WTC11 (cell line): Measurements from ENCODE around the gene RALBP1. TPM values are rescaled to one million over a fixed set of nuclear protein-coding genes. Genes with fewer than 3 reads are reported as not detected.
"Not testable (repeated sequence)": the region's sequence is repeated elsewhere in the genome, so short reads cannot be mapped to it uniquely, and the experiment has no call there.

Experiments used
- ATAC-seq: fragments of 200-7000 bp; cut with Tn5 transposase; 2 replicates; pipeline ENCODE4 v1.10.0; 2021; ENCODE audit warnings: mild to moderate bottlenecking, moderate library complexity
- CTCF ChIA-PET: fragments of 300-600 bp; sonication (Branson Sonifier 250); formaldehyde crosslinking; loops from one replicate; lab custom pipeline; 2021; ENCODE audit warnings: antibody characterized with exemption; lab: Charles Lee
- POLR2A ChIA-PET: fragments of 350-600 bp; sonication (Branson Sonifier 250); formaldehyde crosslinking; loops from one replicate; lab custom pipeline; 2021; ENCODE audit warnings: antibody characterized with exemption; lab: Charles Lee
- DNase-seq: peaks from one replicate; pipeline ENCODE4 v3.0.0; 2021; ENCODE audit warnings: low spot score
- H3K27ac Mint-ChIP-seq: 2 replicates; pipeline ENCODE4 v1.8.0; 2021; ENCODE audit warnings: mixed read lengths
- H3K27me3 Mint-ChIP-seq: 2 replicates; pipeline ENCODE4 v1.8.0; 2021; ENCODE audit warnings: low read depth, mild to moderate bottlenecking, moderate library complexity, mixed read lengths
- H3K36me3 Mint-ChIP-seq: 2 replicates; pipeline ENCODE4 v1.8.0; 2021; ENCODE audit warnings: mixed read lengths
- H3K4me1 Mint-ChIP-seq: 2 replicates; pipeline ENCODE4 v1.8.0; 2022; ENCODE audit warnings: mixed read lengths
- H3K4me3 Mint-ChIP-seq: 2 replicates; pipeline ENCODE4 v1.8.0; 2021; ENCODE audit warnings: mild to moderate bottlenecking, moderate library complexity, mixed read lengths
- H3K9me3 Mint-ChIP-seq: 2 replicates; pipeline ENCODE4 v1.8.0; 2021; ENCODE audit warnings: mixed read lengths
- ATF1 ChIP-seq: sonication (generic); formaldehyde crosslinking; IDR thresholded peaks from 2 replicates; pipeline ENCODE4 v1.8.1; 2023; ENCODE audit warnings: mild to moderate bottlenecking, moderate library complexity, missing genetic modification reagents
- CDX4 ChIP-seq: fragments of 250-450 bp; sonication (Bioruptor Pico); IDR thresholded peaks from 2 replicates; pipeline ENCODE4 v1.9.0; 2021; ENCODE audit warnings: moderate library complexity, mild to moderate bottlenecking, inconsistent platforms, borderline replicate concordance
- GRHL2 ChIP-seq: fragments of 250-450 bp; sonication (Bioruptor Pico); IDR thresholded peaks from 2 replicates; pipeline ENCODE4 v1.8.0; 2022; ENCODE audit warnings: mild to moderate bottlenecking, moderate library complexity; ENCODE audit not compliant: insufficient replicate concordance, severe bottlenecking
- NFYB ChIP-seq: sonication (generic); formaldehyde crosslinking; conservative IDR thresholded peaks from 2 replicates; pipeline ENCODE4 v1.8.0; 2022; ENCODE audit warnings: low read depth, missing genetic modification reagents
- NR1H2 ChIP-seq: sonication (generic); formaldehyde crosslinking; IDR thresholded peaks from 2 replicates; pipeline ENCODE4 v1.9.0; 2021; ENCODE audit warnings: mild to moderate bottlenecking, moderate library complexity, missing genetic modification reagents
- PRRX2 ChIP-seq: fragments of 250-450 bp; sonication (Bioruptor Pico); IDR thresholded peaks from 2 replicates; pipeline ENCODE4 v1.8.0; 2021; ENCODE audit warnings: mild to moderate bottlenecking
- RORB ChIP-seq: fragments of 250-450 bp; sonication (Bioruptor Pico); IDR thresholded peaks from 2 replicates; pipeline ENCODE4 v1.9.0; 2021; ENCODE audit warnings: mild to moderate bottlenecking
- SMAD4 ChIP-seq: sonication (generic); formaldehyde crosslinking; IDR thresholded peaks from 2 replicates; pipeline ENCODE4 v1.8.0; 2022; ENCODE audit warnings: mild to moderate bottlenecking, missing genetic modification reagents
- SP1 ChIP-seq: sonication (generic); formaldehyde crosslinking; conservative IDR thresholded peaks from 2 replicates; pipeline ENCODE4 v1.8.1; 2022; ENCODE audit warnings: missing genetic modification reagents
- TP53 ChIP-seq: sonication (generic); formaldehyde crosslinking; IDR thresholded peaks from 2 replicates; pipeline ENCODE4 v1.8.1; 2023; ENCODE audit warnings: mild to moderate bottlenecking, missing genetic modification reagents
- ZBTB21 ChIP-seq: sonication (generic); formaldehyde crosslinking; IDR thresholded peaks from 2 replicates; pipeline ENCODE4 v1.8.1; 2023; ENCODE audit warnings: mild to moderate bottlenecking, missing genetic modification reagents, borderline replicate concordance
- ZBTB43 ChIP-seq: sonication (generic); formaldehyde crosslinking; IDR thresholded peaks from 2 replicates; pipeline ENCODE4 v1.8.1; 2023; ENCODE audit warnings: mild to moderate bottlenecking, missing genetic modification reagents
- ZNF121 ChIP-seq: sonication (generic); formaldehyde crosslinking; IDR thresholded peaks from 2 replicates; pipeline ENCODE4 v1.8.0; 2023; ENCODE audit warnings: missing genetic modification reagents
- ZNF138 ChIP-seq: sonication (generic); formaldehyde crosslinking; conservative IDR thresholded peaks from 2 replicates; pipeline ENCODE4 v1.8.1; 2022; ENCODE audit warnings: mild to moderate bottlenecking, moderate library complexity, missing genetic modification reagents
- ZNF232 ChIP-seq: sonication (generic); formaldehyde crosslinking; IDR thresholded peaks from 2 replicates; pipeline ENCODE4 v1.8.0; 2022; ENCODE audit warnings: mild to moderate bottlenecking, missing genetic modification reagents
- ZNF263 ChIP-seq: sonication (generic); formaldehyde crosslinking; IDR thresholded peaks from 2 replicates; pipeline ENCODE4 v1.8.1; 2022; ENCODE audit warnings: low read depth, mild to moderate bottlenecking, moderate library complexity, missing genetic modification reagents
- ZNF416 ChIP-seq: fragments of 250-450 bp; sonication (Bioruptor Pico); IDR thresholded peaks from 2 replicates; pipeline ENCODE4 v1.9.0; 2021; ENCODE audit warnings: mild to moderate bottlenecking, inconsistent platforms
- ZNF423 ChIP-seq: fragments of 250-450 bp; sonication (Bioruptor Pico); IDR thresholded peaks from 2 replicates; pipeline ENCODE4 v2.1.2; 2022; ENCODE audit warnings: mild to moderate bottlenecking, moderate library complexity
- total RNA-seq: library from RNA; stranded (reverse); gene quantifications from 3 replicates; pipeline ENCODE4 v1.2.3, GENCODE V29; 2021
- TF ChIP-seq, protein P1 (sequence below): sonication (generic); formaldehyde crosslinking; IDR thresholded peaks from 2 replicates; pipeline ENCODE4 v1.8.0; 2022; ENCODE audit warnings: mild to moderate bottlenecking, missing genetic modification reagents
- TF ChIP-seq, protein P2 (sequence below): sonication (generic); formaldehyde crosslinking; conservative IDR thresholded peaks from 2 replicates; pipeline ENCODE4 v1.8.1; 2022; ENCODE audit warnings: mild to moderate bottlenecking, missing genetic modification reagents
- TF ChIP-seq, protein P3 (sequence below): sonication (generic); formaldehyde crosslinking; IDR thresholded peaks from 2 replicates; pipeline ENCODE4 v1.8.0; 2022; ENCODE audit warnings: missing genetic modification reagents
- TF ChIP-seq, protein P4 (sequence below): sonication (generic); formaldehyde crosslinking; IDR thresholded peaks from 2 replicates; pipeline ENCODE4 v1.8.1; 2023; ENCODE audit warnings: mild to moderate bottlenecking, moderate library complexity, missing genetic modification reagents

Gene RALBP1
- total RNA-seq, 1 experiment from 2014 or later, result 69.3 TPM

DNA sequence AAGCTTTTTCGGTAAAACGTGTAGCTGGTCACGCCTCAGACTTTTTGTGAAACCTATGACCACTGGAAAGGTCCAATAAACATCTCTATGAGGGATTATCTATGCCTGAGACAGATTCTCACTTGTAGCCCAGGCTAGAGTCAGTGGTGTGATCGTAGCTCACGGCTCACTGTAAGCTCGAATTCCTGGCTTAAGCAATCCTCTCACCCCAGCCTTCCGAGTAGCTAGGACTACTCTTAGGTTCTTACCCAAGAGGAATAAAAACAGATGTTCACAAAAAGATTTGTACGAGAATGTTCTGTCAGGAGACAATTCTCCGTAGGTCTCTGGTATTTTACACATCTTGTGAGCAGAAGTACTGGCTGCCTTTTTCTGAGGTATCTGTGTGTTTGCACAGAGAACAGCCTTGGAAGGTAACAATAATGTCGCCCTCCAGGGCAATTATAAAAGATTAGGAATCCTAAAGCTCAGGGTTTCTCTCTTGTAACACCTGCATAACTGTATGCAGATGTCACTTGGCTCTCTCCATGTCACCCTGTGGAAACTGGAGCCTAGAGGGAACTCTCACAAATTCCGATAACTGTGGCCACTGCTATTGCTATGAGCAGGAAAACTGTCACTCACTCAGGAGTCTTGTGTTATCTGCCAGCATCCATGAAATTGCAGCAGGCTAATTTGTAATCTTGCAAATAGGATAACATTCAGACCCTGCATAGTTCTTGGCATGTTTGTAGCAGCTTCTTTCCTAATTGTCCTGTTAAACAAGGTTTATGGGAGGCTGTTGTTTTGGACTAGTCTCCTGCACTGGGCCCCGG, 25.5 kb upstream of the RALBP1 start (continued):
- TF ChIP-seq, protein P1, sequence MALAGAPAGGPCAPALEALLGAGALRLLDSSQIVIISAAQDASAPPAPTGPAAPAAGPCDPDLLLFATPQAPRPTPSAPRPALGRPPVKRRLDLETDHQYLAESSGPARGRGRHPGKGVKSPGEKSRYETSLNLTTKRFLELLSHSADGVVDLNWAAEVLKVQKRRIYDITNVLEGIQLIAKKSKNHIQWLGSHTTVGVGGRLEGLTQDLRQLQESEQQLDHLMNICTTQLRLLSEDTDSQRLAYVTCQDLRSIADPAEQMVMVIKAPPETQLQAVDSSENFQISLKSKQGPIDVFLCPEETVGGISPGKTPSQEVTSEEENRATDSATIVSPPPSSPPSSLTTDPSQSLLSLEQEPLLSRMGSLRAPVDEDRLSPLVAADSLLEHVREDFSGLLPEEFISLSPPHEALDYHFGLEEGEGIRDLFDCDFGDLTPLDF, result no peak
- TF ChIP-seq, protein P2, sequence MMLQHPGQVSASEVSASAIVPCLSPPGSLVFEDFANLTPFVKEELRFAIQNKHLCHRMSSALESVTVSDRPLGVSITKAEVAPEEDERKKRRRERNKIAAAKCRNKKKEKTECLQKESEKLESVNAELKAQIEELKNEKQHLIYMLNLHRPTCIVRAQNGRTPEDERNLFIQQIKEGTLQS (CRISPR knock-in tag), result no peak
- TF ChIP-seq NFYB (CRISPR knock-in tag) (no peak), NR1H2 (CRISPR knock-in tag) (no peak), SMAD4 (CRISPR knock-in tag) (no peak), PRRX2 (CRISPR knock-in tag) (no peak), ZNF232 (CRISPR knock-in tag) (no peak), CDX4 (CRISPR knock-in tag) (no peak), RORB (no peak)
- TF ChIP-seq, protein P3, sequence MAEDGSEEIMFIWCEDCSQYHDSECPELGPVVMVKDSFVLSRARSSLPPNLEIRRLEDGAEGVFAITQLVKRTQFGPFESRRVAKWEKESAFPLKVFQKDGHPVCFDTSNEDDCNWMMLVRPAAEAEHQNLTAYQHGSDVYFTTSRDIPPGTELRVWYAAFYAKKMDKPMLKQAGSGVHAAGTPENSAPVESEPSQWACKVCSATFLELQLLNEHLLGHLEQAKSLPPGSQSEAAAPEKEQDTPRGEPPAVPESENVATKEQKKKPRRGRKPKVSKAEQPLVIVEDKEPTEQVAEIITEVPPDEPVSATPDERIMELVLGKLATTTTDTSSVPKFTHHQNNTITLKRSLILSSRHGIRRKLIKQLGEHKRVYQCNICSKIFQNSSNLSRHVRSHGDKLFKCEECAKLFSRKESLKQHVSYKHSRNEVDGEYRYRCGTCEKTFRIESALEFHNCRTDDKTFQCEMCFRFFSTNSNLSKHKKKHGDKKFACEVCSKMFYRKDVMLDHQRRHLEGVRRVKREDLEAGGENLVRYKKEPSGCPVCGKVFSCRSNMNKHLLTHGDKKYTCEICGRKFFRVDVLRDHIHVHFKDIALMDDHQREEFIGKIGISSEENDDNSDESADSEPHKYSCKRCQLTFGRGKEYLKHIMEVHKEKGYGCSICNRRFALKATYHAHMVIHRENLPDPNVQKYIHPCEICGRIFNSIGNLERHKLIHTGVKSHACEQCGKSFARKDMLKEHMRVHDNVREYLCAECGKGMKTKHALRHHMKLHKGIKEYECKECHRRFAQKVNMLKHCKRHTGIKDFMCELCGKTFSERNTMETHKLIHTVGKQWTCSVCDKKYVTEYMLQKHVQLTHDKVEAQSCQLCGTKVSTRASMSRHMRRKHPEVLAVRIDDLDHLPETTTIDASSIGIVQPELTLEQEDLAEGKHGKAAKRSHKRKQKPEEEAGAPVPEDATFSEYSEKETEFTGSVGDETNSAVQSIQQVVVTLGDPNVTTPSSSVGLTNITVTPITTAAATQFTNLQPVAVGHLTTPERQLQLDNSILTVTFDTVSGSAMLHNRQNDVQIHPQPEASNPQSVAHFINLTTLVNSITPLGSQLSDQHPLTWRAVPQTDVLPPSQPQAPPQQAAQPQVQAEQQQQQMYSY (CRISPR knock-in tag), result no peak

- POLR2A ChIA-PET, H3K4me1 Mint-ChIP-seq, H3K4me3 Mint-ChIP-seq, H3K27ac Mint-ChIP-seq, DNase-seq, H3K27me3 Mint-ChIP-seq, CTCF ChIA-PET, ATAC-seq: not testable (repeated sequence)
- TF ChIP-seq ZNF121 (CRISPR knock-in tag), result 0 out of 2 replicates have a peak, but pooled peaks have one; percentile 26
- H3K36me3 Mint-ChIP-seq, result peaks cover 19% of the 10 kb centered on the region
- H3K9me3 Mint-ChIP-seq, result peaks cover 25% of the 10 kb centered on the region
Observed at GRCh38 chr18:9450920-9451319, 24.4 kb upstream of the RALBP1 start.

DNA sequence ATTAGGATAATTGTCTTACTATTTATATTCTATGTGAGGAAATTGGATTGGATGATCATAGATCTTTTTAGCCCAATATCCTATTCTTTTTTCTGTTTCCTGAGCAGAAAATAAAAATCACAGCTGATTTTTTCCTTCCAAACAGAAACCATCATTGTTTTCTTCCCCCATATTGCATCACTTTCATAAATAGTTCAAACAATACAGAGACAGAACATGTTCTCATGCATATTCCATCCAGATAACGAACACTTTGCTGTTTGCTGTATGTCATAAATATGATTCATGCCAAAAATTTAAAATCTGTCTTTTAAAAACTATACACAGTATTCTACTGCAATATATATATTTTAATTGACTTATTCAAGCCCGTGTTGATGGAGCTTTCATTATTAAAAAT, 22.0 kb upstream of the RALBP1 start:
- ChIA-PET POLR2A (interaction anchor here (0.6 kb wide), 1 partner anchor 280 kb away, joined by 3 read pairs; no protein-coding TSS in a partner anchor), CTCF (no interaction called here)
- peaks cover 10% of the 10 kb centered on the region for H3K36me3 Mint-ChIP-seq
- H3K27me3 Mint-ChIP-seq, result peaks cover 4% of the 10 kb centered on the region; the same call in 1 of the 2 replicates
- peaks cover 14% of the 10 kb centered on the region for H3K9me3 Mint-ChIP-seq
- ATAC-seq (no peak), DNase-seq (no peak)
- no peak overlapping the region for H3K27ac Mint-ChIP-seq
- 0 out of 2 replicates have a peak, but pooled peaks cover 6% of the 10 kb centered on the region for H3K4me1 Mint-ChIP-seq
- H3K4me3 Mint-ChIP-seq, result no peak overlapping the region
- TF ChIP-seq ZBTB21 (CRISPR knock-in tag) (no peak), ZNF416 (CRISPR knock-in tag) (no peak), CDX4 (CRISPR knock-in tag) (no peak), ZNF232 (CRISPR knock-in tag) (no peak), TP53 (CRISPR knock-in tag) (no peak), ZBTB43 (CRISPR knock-in tag) (no peak), ZNF263 (CRISPR knock-in tag) (no peak), GRHL2 (no peak), ZNF138 (CRISPR knock-in tag) (no peak), ATF1 (no peak), SP1 (CRISPR knock-in tag) (no peak), ZNF423 (no peak)
- TF ChIP-seq, protein P4, sequence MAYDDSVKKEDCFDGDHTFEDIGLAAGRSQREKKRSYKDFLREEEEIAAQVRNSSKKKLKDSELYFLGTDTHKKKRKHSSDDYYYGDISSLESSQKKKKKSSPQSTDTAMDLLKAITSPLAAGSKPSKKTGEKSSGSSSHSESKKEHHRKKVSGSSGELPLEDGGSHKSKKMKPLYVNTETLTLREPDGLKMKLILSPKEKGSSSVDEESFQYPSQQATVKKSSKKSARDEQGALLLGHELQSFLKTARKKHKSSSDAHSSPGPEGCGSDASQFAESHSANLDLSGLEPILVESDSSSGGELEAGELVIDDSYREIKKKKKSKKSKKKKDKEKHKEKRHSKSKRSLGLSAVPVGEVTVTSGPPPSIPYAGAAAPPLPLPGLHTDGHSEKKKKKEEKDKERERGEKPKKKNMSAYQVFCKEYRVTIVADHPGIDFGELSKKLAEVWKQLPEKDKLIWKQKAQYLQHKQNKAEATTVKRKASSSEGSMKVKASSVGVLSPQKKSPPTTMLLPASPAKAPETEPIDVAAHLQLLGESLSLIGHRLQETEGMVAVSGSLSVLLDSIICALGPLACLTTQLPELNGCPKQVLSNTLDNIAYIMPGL, result no peak
